Keratinocyte (primary cell): ENCODE results near the gene PPP1R3A. TPM values are rescaled to one million over a fixed set of nuclear protein-coding genes. Genes with fewer than 3 reads are reported as not detected.

Experiments
- DNase-seq: peaks from one replicate; pipeline ENCODE4 v3.0.0-alpha.2; 2011; ENCODE audit warnings: low read depth, missing footprints, low spot score
- FAIRE-seq: peaks from 2 replicates; lab custom pipeline; 2011; peaks lifted over from hg19 to GRCh38; lab: Jason Lieb, UNC
- H2AFZ ChIP-seq: 2 replicates; pipeline ENCODE4 v1.6.0; 2012; ENCODE audit warnings: low read length, control low read depth, inconsistent platforms; ENCODE audit not compliant: control insufficient read depth
- H3K27ac ChIP-seq: 2 replicates; pipeline ENCODE4 v1.5.1; 2011; ENCODE audit warnings: low read length; ENCODE audit not compliant: control insufficient read depth, insufficient read depth
- H3K27me3 ChIP-seq: 3 replicates; pipeline ENCODE4 v1.6.0; 2011; ENCODE audit warnings: low read length; ENCODE audit not compliant: control insufficient read depth, insufficient read depth; ENCODE audit errors: extremely low read depth
- H3K36me3 ChIP-seq, 2 experiments: 2 replicates in 1 of 2; 3 replicates in 1 of 2; pipeline ENCODE4 v1.5.1; 2011; ENCODE audit warnings: low read length in 2 of 2, mild to moderate bottlenecking in 1 of 2; ENCODE audit not compliant: control insufficient read depth in 2 of 2, insufficient read depth in 2 of 2; ENCODE audit errors: extremely low read depth in 1 of 2
- H3K4me1 ChIP-seq: 3 replicates; pipeline ENCODE4 v1.5.1; 2011; ENCODE audit warnings: low read length; ENCODE audit not compliant: control insufficient read depth, insufficient read depth; ENCODE audit errors: extremely low read depth
- H3K4me2 ChIP-seq: 3 replicates; pipeline ENCODE4 v1.6.0; 2011; ENCODE audit warnings: low read depth, low read length; ENCODE audit not compliant: control insufficient read depth, insufficient read depth; ENCODE audit errors: extremely low read depth
- H3K4me3 ChIP-seq, 3 experiments: fragments of 200-600 bp in 1 of 3; sonication (generic) in 1 of 3; 2 replicates in 2 of 3; 3 replicates in 1 of 3; pipeline ENCODE4 v1.5.1; 2011 to 2016; ENCODE audit warnings: low read length in 3 of 3, mild to moderate bottlenecking in 3 of 3, control low read depth in 2 of 3, inconsistent platforms in 1 of 3, low read depth in 1 of 3, mixed read lengths in 1 of 3, mixed run types in 1 of 3, moderate library complexity in 1 of 3; ENCODE audit not compliant: control insufficient read depth in 2 of 3, insufficient read depth in 2 of 3; ENCODE audit errors: extremely low read depth in 1 of 3
- H3K79me2 ChIP-seq: 2 replicates; pipeline ENCODE4 v1.6.0; 2012; ENCODE audit warnings: low read length; ENCODE audit not compliant: control insufficient read depth, insufficient read depth
- H3K9ac ChIP-seq: 3 replicates; pipeline ENCODE4 v1.6.0; 2011; ENCODE audit warnings: low read length; ENCODE audit not compliant: control insufficient read depth, insufficient read depth; ENCODE audit errors: extremely low read depth
- H3K9me1 ChIP-seq: 3 replicates; pipeline ENCODE4 v1.6.0; 2011; ENCODE audit warnings: low read length; ENCODE audit not compliant: control insufficient read depth, insufficient read depth; ENCODE audit errors: extremely low read depth
- H3K9me3 ChIP-seq: 2 replicates; pipeline ENCODE4 v1.5.1; 2012; ENCODE audit warnings: low read depth, low read length; ENCODE audit not compliant: control insufficient read depth
- H4K20me1 ChIP-seq: 3 replicates; pipeline ENCODE4 v1.6.0; 2011; ENCODE audit warnings: low read length; ENCODE audit not compliant: control insufficient read depth, insufficient read depth; ENCODE audit errors: extremely low read depth
- EZH2 ChIP-seq: IDR thresholded peaks from one replicate; pipeline ENCODE4 v1.6.1; 2012; ENCODE audit warnings: inconsistent platforms, mild to moderate bottlenecking, low read length, moderate library complexity
- dilution Hi-C: fragments of 300-500 bp; cut with MboI; formaldehyde crosslinking; loops from one replicate; pipeline ENCODE4 v1.7.0; 2020; ENCODE audit warnings: low sequenced_read_pairs; ENCODE audit not compliant: extremely low pct_ligation_motif_present
- polyA plus RNA-seq, 5 experiments: library from polyadenylated mRNA; depleted of rRNA in 3 of 5; stranded (reverse) in 3 of 5; stranded (forward) in 1 of 5; unstranded in 1 of 5; fragments of >200 nt; gene quantifications; 1 replicate in 1 of 5; 2 replicates in 3 of 5; 3 replicates in 1 of 5; pipeline versions ENCODE4 v1.2.1 to v1.2.3, GENCODE V29; 2011 to 2012; ENCODE audit warnings: missing spikeins in 2 of 5, low read depth in 1 of 5, low replicate concordance in 1 of 5
- TF ChIP-seq, protein P1 (sequence below), 3 experiments: IDR thresholded peaks in 1 of 3; conservative IDR thresholded peaks in 1 of 3; optimal IDR thresholded peaks in 1 of 3; 2 replicates in 2 of 3; 3 replicates in 1 of 3; pipeline versions ENCODE3 to v1.5.1; 2011; ENCODE audit warnings: low read length in 3 of 3, mild to moderate bottlenecking in 3 of 3, moderate library complexity in 2 of 3, control low read depth in 1 of 3, inconsistent platforms in 1 of 3; ENCODE audit not compliant: insufficient read depth in 2 of 3; ENCODE audit errors: extremely low read depth in 1 of 3

PPP1R3A gene
- polyA plus RNA-seq, 1 donor (not counting 4 experiments of a cell fraction or from before 2014, with no cell fraction given): not detected

DNA sequence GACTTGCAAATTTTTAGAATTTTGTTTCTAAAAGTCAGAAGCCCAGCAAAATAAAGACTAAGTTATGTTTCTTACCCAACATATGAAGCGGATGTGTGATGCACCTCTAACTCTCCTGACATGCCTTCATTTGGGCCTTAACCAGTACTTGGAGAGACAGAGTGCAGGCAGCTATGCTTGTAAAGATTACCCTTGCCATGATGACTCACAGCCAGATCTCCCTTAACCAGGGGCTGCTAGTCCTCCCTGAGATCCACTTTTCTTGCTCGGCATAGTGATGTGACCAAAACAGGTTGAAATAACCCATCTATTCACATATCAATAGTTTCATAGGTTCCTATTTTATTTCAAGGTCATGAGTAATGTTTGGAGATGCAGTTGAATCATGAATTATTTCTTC, 43.6 kb downstream of the PPP1R3A start:
- no peak overlapping the region for H3K4me2 ChIP-seq
- no peak overlapping the region for H3K27ac ChIP-seq
- H3K79me2 ChIP-seq: no peaks in the 10 kb centered on the region
- H2AFZ ChIP-seq: no peak overlapping the region
- H3K27me3 ChIP-seq: no peaks in the 10 kb centered on the region
- no peaks in the 10 kb centered on the region for H3K9me3 ChIP-seq
- dilution Hi-C loops: no loop called here
- H4K20me1 ChIP-seq: no peaks in the 10 kb centered on the region
- no peaks in the 10 kb centered on the region for H3K4me1 ChIP-seq
- no peak for DNase-seq
- FAIRE-seq: no peak
- no peaks in the 10 kb centered on the region for H3K9me1 ChIP-seq
- H3K36me3 ChIP-seq: no peaks in the 10 kb centered on the region
- no peak overlapping the region for H3K9ac ChIP-seq
- no peak overlapping the region for H3K4me3 ChIP-seq
- TF ChIP-seq, protein P1, sequence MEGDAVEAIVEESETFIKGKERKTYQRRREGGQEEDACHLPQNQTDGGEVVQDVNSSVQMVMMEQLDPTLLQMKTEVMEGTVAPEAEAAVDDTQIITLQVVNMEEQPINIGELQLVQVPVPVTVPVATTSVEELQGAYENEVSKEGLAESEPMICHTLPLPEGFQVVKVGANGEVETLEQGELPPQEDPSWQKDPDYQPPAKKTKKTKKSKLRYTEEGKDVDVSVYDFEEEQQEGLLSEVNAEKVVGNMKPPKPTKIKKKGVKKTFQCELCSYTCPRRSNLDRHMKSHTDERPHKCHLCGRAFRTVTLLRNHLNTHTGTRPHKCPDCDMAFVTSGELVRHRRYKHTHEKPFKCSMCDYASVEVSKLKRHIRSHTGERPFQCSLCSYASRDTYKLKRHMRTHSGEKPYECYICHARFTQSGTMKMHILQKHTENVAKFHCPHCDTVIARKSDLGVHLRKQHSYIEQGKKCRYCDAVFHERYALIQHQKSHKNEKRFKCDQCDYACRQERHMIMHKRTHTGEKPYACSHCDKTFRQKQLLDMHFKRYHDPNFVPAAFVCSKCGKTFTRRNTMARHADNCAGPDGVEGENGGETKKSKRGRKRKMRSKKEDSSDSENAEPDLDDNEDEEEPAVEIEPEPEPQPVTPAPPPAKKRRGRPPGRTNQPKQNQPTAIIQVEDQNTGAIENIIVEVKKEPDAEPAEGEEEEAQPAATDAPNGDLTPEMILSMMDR (optimal IDR thresholded peaks at IDR 0.05 in 1 of 3, IDR thresholded peaks at IDR 0.05 in 1 of 3, conservative IDR thresholded peaks at IDR 0.05 in 1 of 3; ENCODE audit: extremely low read depth in 1 of 3, insufficient read depth in 2 of 3, low read length in 3 of 3): no peak
- TF ChIP-seq EZH2: no peak

- no peak for FAIRE-seq
- dilution Hi-C loops: no loop called here
- H3K4me2 ChIP-seq: no peak overlapping the region
- H3K36me3 ChIP-seq: no peaks in the 10 kb centered on the region
- H3K9me1 ChIP-seq: no peaks in the 10 kb centered on the region
- no peak overlapping the region for H3K27ac ChIP-seq
- no peak for DNase-seq
- H3K9me3 ChIP-seq: no peaks in the 10 kb centered on the region
- no peaks in the 10 kb centered on the region for H3K79me2 ChIP-seq
- no peak for TF ChIP-seq EZH2
- TF ChIP-seq, protein P1 (optimal IDR thresholded peaks at IDR 0.05 in 1 of 3, IDR thresholded peaks at IDR 0.05 in 1 of 3, conservative IDR thresholded peaks at IDR 0.05 in 1 of 3; ENCODE audit: extremely low read depth in 1 of 3, insufficient read depth in 2 of 3, low read length in 3 of 3): no peak
- H3K9ac ChIP-seq: no peak overlapping the region
- H4K20me1 ChIP-seq: no peaks in the 10 kb centered on the region
- H3K4me1 ChIP-seq: no peaks in the 10 kb centered on the region
- no peak overlapping the region for H2AFZ ChIP-seq
- no peaks in the 10 kb centered on the region for H3K27me3 ChIP-seq
- H3K4me3 ChIP-seq: no peak overlapping the region
Measured at GRCh38 chr7:113873554-113874151, 45.2 kb downstream of the PPP1R3A start.
